ENCODE data around the gene STYK1.
"Not testable (repeated sequence)": the region's sequence is repeated elsewhere in the genome, so short reads cannot be mapped to it uniquely, and the experiment has no call there.

STYK1 gene

DNA sequence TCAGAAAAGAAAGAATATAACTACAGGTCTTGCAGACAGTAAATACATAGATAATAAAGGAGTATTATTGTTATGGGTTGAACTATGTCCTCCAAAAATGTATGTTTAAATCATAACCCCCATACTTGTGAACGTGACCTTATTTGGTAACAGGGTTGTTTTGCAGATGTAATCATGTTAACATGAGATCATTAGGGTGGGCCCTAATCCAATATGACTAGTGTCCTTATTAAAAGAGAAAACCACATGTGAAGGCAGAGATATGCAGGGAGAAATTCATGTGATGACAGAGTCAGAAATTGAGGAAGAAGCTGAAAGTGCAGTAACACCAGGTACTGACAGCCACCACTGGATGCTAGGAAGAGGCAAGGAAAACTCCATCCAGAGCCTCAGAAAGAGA is 89.4 kb downstream of the STYK1 start:
- H3K23ac ChIP-seq (ENCODE audit: low read depth, low read length, poor library complexity): no peak overlapping the region
- H3K9ac ChIP-seq (ENCODE audit: low read depth, low read length, poor library complexity): no peak overlapping the region
- peaks cover 2 to 17% of the 10 kb centered on the region in 2 donors for H3K9me3 ChIP-seq (replicated peaks in 1 of 2; ENCODE audit: control insufficient read depth in 2 of 2, insufficient read depth in 1 of 2, low read depth in 1 of 2, low read length in 2 of 2)
- no peak overlapping the region for H2BK120ac ChIP-seq (ENCODE audit: low read depth, low read length)
- no peak overlapping the region for H3K4me3 ChIP-seq (ENCODE audit: low read length in 2 of 2)
- H3K14ac ChIP-seq (ENCODE audit: low read length): no peak overlapping the region
- H3K27me3 ChIP-seq (ENCODE audit: control insufficient read depth in 3 of 3, insufficient read depth in 3 of 3, low read depth in 1 of 3, low read length in 3 of 3): no peaks in the 10 kb centered on the region
- no peak overlapping the region for H3K4me2 ChIP-seq (ENCODE audit: insufficient read depth, low read length, poor library complexity, severe bottlenecking)
- H3K27ac ChIP-seq (replicated peaks; ENCODE audit: low read length): no peak overlapping the region
- WGBS, 2 donors (ENCODE audit: extremely low coverage in 2 of 2, insufficient read length in 2 of 2, insufficient replicate concordance in 1 of 2): no CpG with 5 or more reads among the region's 1 CpG
- no peak overlapping the region for H2AK5ac ChIP-seq (ENCODE audit: low read depth, low read length)
- H3K4me1 ChIP-seq (ENCODE audit: control insufficient read depth in 2 of 2, insufficient read depth in 1 of 2, low read depth in 1 of 2, low read length in 2 of 2): no peaks in the 10 kb centered on the region
- no peak overlapping the region for H4K91ac ChIP-seq (ENCODE audit: low read depth, low read length, poor library complexity)
- H3K36me3 ChIP-seq (replicated peaks in 1 of 2; ENCODE audit: control insufficient read depth in 2 of 2, insufficient read depth in 2 of 2, low read length in 2 of 2): peaks cover 0 to 24% of the 10 kb centered on the region in 2 donors
- no peak overlapping the region for H3K18ac ChIP-seq (ENCODE audit: low read length)
- DNase-seq (ENCODE audit: low spot score): no peak
- no peak overlapping the region for H2BK12ac ChIP-seq (ENCODE audit: low read length)
- H4K8ac ChIP-seq (ENCODE audit: low read depth, low read length): no peak overlapping the region
- no peak overlapping the region for H2BK5ac ChIP-seq (ENCODE audit: low read length)
- no peaks in the 10 kb centered on the region for H3K79me1 ChIP-seq (ENCODE audit: low read depth, low read length)
- no peak overlapping the region for H2BK15ac ChIP-seq (ENCODE audit: low read length)
- H3K4ac ChIP-seq (ENCODE audit: low read length): no peak overlapping the region
- H2AFZ ChIP-seq (ENCODE audit: low read length): no peak overlapping the region

DNA sequence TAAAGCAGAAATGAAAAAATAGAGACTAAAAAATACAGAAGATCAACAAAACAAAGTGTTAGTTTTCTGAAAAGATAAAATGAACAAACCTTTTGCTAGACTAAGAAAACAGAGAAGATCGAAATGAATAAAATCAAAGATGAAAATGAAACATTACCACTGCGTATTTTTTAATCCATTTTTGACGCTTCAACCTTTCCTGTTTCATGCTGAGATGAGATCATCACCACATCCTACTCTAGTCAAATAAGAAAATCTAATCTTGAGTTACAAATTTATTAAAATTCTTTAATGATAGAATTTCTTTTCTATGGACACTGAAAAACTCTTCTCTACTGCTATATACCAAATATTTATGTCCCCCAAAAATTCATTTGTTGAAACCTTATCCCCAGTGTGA is 91.1 kb downstream of the STYK1 start:
- Histone ChIP-seq H4K91ac (ENCODE audit: low read depth, low read length, poor library complexity) (no peak overlapping the region), H3K18ac (ENCODE audit: low read length) (no peak overlapping the region), H4K8ac (ENCODE audit: low read depth, low read length) (no peak overlapping the region), H3K4me1 (ENCODE audit: control insufficient read depth in 2 of 2, insufficient read depth in 1 of 2, low read depth in 1 of 2, low read length in 2 of 2) (no peaks in the 10 kb centered on the region), H3K27me3 (ENCODE audit: control insufficient read depth in 3 of 3, insufficient read depth in 3 of 3, low read depth in 1 of 3, low read length in 3 of 3) (no peaks in the 10 kb centered on the region), H3K9me3 (replicated peaks in 1 of 2; ENCODE audit: control insufficient read depth in 2 of 2, insufficient read depth in 1 of 2, low read depth in 1 of 2, low read length in 2 of 2) (peaks cover 2 to 17% of the 10 kb centered on the region in 2 donors), H2BK120ac (ENCODE audit: low read depth, low read length) (no peak overlapping the region), H3K27ac (replicated peaks; ENCODE audit: low read length) (no peak overlapping the region), H3K4ac (ENCODE audit: low read length) (no peak overlapping the region), H3K4me3 (ENCODE audit: low read length in 2 of 2) (no peak overlapping the region), H2BK5ac (ENCODE audit: low read length) (no peak overlapping the region), H3K79me1 (ENCODE audit: low read depth, low read length) (no peaks in the 10 kb centered on the region), H3K4me2 (ENCODE audit: insufficient read depth, low read length, poor library complexity, severe bottlenecking) (no peak overlapping the region), H2AK5ac (ENCODE audit: low read depth, low read length) (no peak overlapping the region), H3K23ac (ENCODE audit: low read depth, low read length, poor library complexity) (no peak overlapping the region), H2BK12ac (ENCODE audit: low read length) (no peak overlapping the region), H3K9ac (ENCODE audit: low read depth, low read length, poor library complexity) (no peak overlapping the region), H2BK15ac (ENCODE audit: low read length) (no peak overlapping the region), H3K14ac (ENCODE audit: low read length) (no peak overlapping the region), H2AFZ (ENCODE audit: low read length) (no peak overlapping the region), H3K36me3 (replicated peaks in 1 of 2; ENCODE audit: control insufficient read depth in 2 of 2, insufficient read depth in 2 of 2, low read length in 2 of 2) (peaks cover 0 to 11% of the 10 kb centered on the region in 2 donors)
- no CpG with 5 or more reads among the region's 3 CpGs for WGBS, 2 donors (ENCODE audit: extremely low coverage in 2 of 2, insufficient read length in 2 of 2, insufficient replicate concordance in 1 of 2)
- DNase-seq (ENCODE audit: low spot score): no peak

DNA sequence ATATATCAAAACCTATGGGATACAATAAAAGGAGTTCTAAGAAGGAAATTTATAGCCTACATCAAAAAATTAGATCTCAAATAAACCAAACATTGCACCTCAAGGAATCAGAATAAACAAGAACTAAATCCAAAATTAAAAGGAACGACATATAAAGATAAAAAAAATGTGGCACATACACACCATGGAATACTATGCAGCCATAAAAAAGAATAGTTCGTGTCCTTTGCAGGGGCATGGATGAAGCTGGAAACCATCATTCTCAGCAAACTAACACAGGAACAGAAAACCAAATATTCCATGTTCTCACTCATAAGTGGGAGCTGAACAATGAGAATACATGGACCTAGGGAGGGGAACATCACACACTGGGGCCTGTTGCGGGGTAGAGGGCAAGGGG is 91.7 kb downstream of the STYK1 start:
- H2BK120ac ChIP-seq (ENCODE audit: low read depth, low read length); H3K18ac ChIP-seq (ENCODE audit: low read length); H3K9ac ChIP-seq (ENCODE audit: low read depth, low read length, poor library complexity); H2BK5ac ChIP-seq (ENCODE audit: low read length); H2BK15ac ChIP-seq (ENCODE audit: low read length); H4K8ac ChIP-seq (ENCODE audit: low read depth, low read length); H3K4me2 ChIP-seq (ENCODE audit: insufficient read depth, low read length, poor library complexity, severe bottlenecking); H3K36me3 ChIP-seq (replicated peaks in 1 of 2; ENCODE audit: control insufficient read depth in 2 of 2, insufficient read depth in 2 of 2, low read length in 2 of 2); H2AFZ ChIP-seq (ENCODE audit: low read length); H3K4ac ChIP-seq (ENCODE audit: low read length); H2BK12ac ChIP-seq (ENCODE audit: low read length); H3K79me1 ChIP-seq (ENCODE audit: low read depth, low read length); H4K91ac ChIP-seq (ENCODE audit: low read depth, low read length, poor library complexity); H3K14ac ChIP-seq (ENCODE audit: low read length); H2AK5ac ChIP-seq (ENCODE audit: low read depth, low read length); H3K4me1 ChIP-seq (ENCODE audit: control insufficient read depth in 2 of 2, insufficient read depth in 1 of 2, low read depth in 1 of 2, low read length in 2 of 2); H3K27me3 ChIP-seq (ENCODE audit: control insufficient read depth in 3 of 3, insufficient read depth in 3 of 3, low read depth in 1 of 3, low read length in 3 of 3); DNase-seq (ENCODE audit: low spot score); H3K4me3 ChIP-seq (ENCODE audit: low read length in 2 of 2); H3K27ac ChIP-seq (replicated peaks; ENCODE audit: low read length); H3K23ac ChIP-seq (ENCODE audit: low read depth, low read length, poor library complexity): not testable (repeated sequence)
- WGBS, 2 donors (ENCODE audit: extremely low coverage in 2 of 2, insufficient read length in 2 of 2, insufficient replicate concordance in 1 of 2): no CpG with 5 or more reads among the region's 3 CpGs
- peaks cover 2 to 17% of the 10 kb centered on the region in 2 donors for H3K9me3 ChIP-seq (replicated peaks in 1 of 2; ENCODE audit: control insufficient read depth in 2 of 2, insufficient read depth in 1 of 2, low read depth in 1 of 2, low read length in 2 of 2)

DNA sequence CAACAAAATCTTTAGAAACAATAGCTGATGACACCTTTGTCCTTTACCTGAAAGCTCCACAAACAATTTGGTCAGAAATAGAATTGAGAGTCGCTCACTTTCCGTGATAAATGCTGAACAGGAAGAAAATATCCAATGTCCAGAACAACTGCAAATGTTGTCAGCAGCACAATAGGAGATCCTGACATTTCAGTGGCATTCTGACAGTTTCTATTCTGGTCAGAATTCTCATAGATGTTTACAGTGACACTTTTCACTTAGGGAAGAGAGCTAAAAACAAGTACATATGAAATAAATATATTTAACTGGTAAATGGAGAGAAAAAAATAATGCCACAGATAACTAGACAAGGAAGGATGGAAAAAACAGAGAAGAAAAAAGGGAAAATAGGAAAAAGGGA is 99.5 kb downstream of the STYK1 start:
- no peak overlapping the region for H4K91ac ChIP-seq (ENCODE audit: low read depth, low read length, poor library complexity)
- H3K9ac ChIP-seq (ENCODE audit: low read depth, low read length, poor library complexity): no peak overlapping the region
- no peak overlapping the region for H2AK5ac ChIP-seq (ENCODE audit: low read depth, low read length)
- peaks cover 0 to 3% of the 10 kb centered on the region in 2 donors for H3K4me1 ChIP-seq (ENCODE audit: control insufficient read depth in 2 of 2, insufficient read depth in 1 of 2, low read depth in 1 of 2, low read length in 2 of 2)
- H3K18ac ChIP-seq (ENCODE audit: low read length): no peak overlapping the region
- no peak overlapping the region for H2BK5ac ChIP-seq (ENCODE audit: low read length)
- H3K4ac ChIP-seq (ENCODE audit: low read length): no peak overlapping the region
- DNase-seq (ENCODE audit: low spot score): no peak
- no CpG with 5 or more reads among the region's 2 CpGs for WGBS, 2 donors (ENCODE audit: extremely low coverage in 2 of 2, insufficient read length in 2 of 2, insufficient replicate concordance in 1 of 2)
- H3K36me3 ChIP-seq (replicated peaks in 1 of 2; ENCODE audit: control insufficient read depth in 2 of 2, insufficient read depth in 2 of 2, low read length in 2 of 2): no peaks in the 10 kb centered on the region
- no peak overlapping the region for H2BK120ac ChIP-seq (ENCODE audit: low read depth, low read length)
- peaks cover 0 to 2% of the 10 kb centered on the region in 2 donors for H3K9me3 ChIP-seq (replicated peaks in 1 of 2; ENCODE audit: control insufficient read depth in 2 of 2, insufficient read depth in 1 of 2, low read depth in 1 of 2, low read length in 2 of 2)
- no peak overlapping the region for H4K8ac ChIP-seq (ENCODE audit: low read depth, low read length)
- H3K27ac ChIP-seq (replicated peaks; ENCODE audit: low read length): no peak overlapping the region
- no peak overlapping the region for H3K4me2 ChIP-seq (ENCODE audit: insufficient read depth, low read length, poor library complexity, severe bottlenecking)
- H3K79me1 ChIP-seq (ENCODE audit: low read depth, low read length): no peaks in the 10 kb centered on the region
- H2AFZ ChIP-seq (ENCODE audit: low read length): no peak overlapping the region
- no peak overlapping the region for H2BK15ac ChIP-seq (ENCODE audit: low read length)
- no peak overlapping the region for H2BK12ac ChIP-seq (ENCODE audit: low read length)
- H3K14ac ChIP-seq (ENCODE audit: low read length): no peak overlapping the region
- no peak overlapping the region for H3K23ac ChIP-seq (ENCODE audit: low read depth, low read length, poor library complexity)
- H3K27me3 ChIP-seq (ENCODE audit: control insufficient read depth in 3 of 3, insufficient read depth in 3 of 3, low read depth in 1 of 3, low read length in 3 of 3): no peaks in the 10 kb centered on the region
- H3K4me3 ChIP-seq (ENCODE audit: low read length in 2 of 2): no peak overlapping the region
